NCI-H1417 (cell line): ENCODE measurements around the gene DDX24.

Source experiments
- DNase-seq, 3 experiments: peaks; one replicate each; lab custom pipeline; 2025; lab: John Stamatoyannopoulos, UW

DDX24 gene

GRCh38 chr14:94115058-94115591 is 34.1 kb upstream of the DDX24 start:
- DNase-seq: no peak

GRCh38 chr14:94114589-94115057 is 33.6 kb upstream of the DDX24 start:
- no peak for DNase-seq

GRCh38 chr14:94113908-94114588 is 33.0 kb upstream of the DDX24 start:
- DNase-seq: no peak

GRCh38 chr14:94113490-94113889 is 32.5 kb upstream of the DDX24 start:
- no peak for DNase-seq

GRCh38 chr14:94113073-94113472 is 32.1 kb upstream of the DDX24 start:
- no peak for DNase-seq

GRCh38 chr14:94112513-94113063 is 31.6 kb upstream of the DDX24 start:
- DNase-seq: no peak

GRCh38 chr14:94111276-94112095 is 30.5 kb upstream of the DDX24 start:
- DNase-seq: no peak

GRCh38 chr14:94110552-94111181 is 29.7 kb upstream of the DDX24 start, which contains the start of gene IFI27:
IFI27 (plus strand) TSS chr14:94110736.
- DNase-seq: no peak

GRCh38 chr14:94109915-94110250 is 28.9 kb upstream of the DDX24 start:
- no peak for DNase-seq

- DNase-seq: no peak
These were observed 23.7 kb upstream of the DDX24 start for GRCh38 chr14:94104731-94105130.

- no peak for DNase-seq
These were observed 22.6 kb upstream of the DDX24 start for GRCh38 chr14:94103554-94104150.

- no peak for DNase-seq
These were observed 21.9 kb upstream of the DDX24 start for GRCh38 chr14:94102768-94103482.

GRCh38 chr14:94101748-94102147 is 20.7 kb upstream of the DDX24 start:
- no peak for DNase-seq

- no peak for DNase-seq
These were observed 19.8 kb upstream of the DDX24 start for GRCh38 chr14:94100847-94101246.

- no peak for DNase-seq
These were observed 18.0 kb upstream of the DDX24 start for GRCh38 chr14:94099006-94099405.

- no peak for DNase-seq
These were observed 17.5 kb upstream of the DDX24 start for GRCh38 chr14:94098326-94098992.

GRCh38 chr14:94097091-94097490 is 16.1 kb upstream of the DDX24 start:
- no peak for DNase-seq

- no peak for DNase-seq
These were observed 12.4 kb upstream of the DDX24 start for GRCh38 chr14:94093418-94093817.

GRCh38 chr14:94089479-94089878 is 8.5 kb upstream of the DDX24 start:
- no peak for DNase-seq

- no peak for DNase-seq
These were observed 7.5 kb upstream of the DDX24 start for GRCh38 chr14:94088516-94088915.

GRCh38 chr14:94087891-94088290 is 6.9 kb upstream of the DDX24 start:
- DNase-seq: no peak
